Esophagus mucosa (tissue), 1 donor: ENCODE measurements around the gene ATXN7L1. TPM values are rescaled to one million over a fixed set of nuclear protein-coding genes. Genes with fewer than 3 reads are reported as not detected.

Experiments
- ATAC-seq: fragments of 200-7000 bp; cut with Tn5 transposase; one replicate; pipeline ENCODE4 v1.9.1; 2020
- total RNA-seq: library from RNA; stranded (reverse); gene quantifications from one replicate; pipeline ENCODE4 v1.2.4, GENCODE V29; 2023
- donor health status: DM: yes; HTN: yes; CAD: no.

Gene ATXN7L1
- total RNA-seq, 1 donor from 2014 or later = 9.2 TPM

GRCh38 chr7:105580022-105580740 is 296.2 kb downstream of the ATXN7L1 start:
- no peak for ATAC-seq

DNA sequence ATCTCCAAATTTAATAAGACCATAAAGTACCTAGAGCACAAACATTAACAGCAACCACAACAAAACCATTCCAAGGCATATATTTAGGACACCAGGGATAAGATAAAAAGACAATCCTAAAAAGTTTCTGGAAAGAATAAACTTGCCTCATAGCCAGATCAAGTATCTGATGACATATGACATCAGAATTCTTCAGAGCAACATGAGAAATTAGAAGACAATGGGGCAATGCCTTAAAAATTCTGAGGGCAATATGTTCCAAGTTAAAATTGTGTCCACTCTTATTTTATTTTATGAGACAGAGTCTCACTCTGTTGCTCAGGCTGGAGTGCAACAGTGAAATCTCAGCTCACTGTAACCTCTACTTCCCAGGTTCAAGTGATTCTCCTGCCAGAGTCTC is 297.9 kb downstream of the ATXN7L1 start:
- no peak for ATAC-seq

DNA sequence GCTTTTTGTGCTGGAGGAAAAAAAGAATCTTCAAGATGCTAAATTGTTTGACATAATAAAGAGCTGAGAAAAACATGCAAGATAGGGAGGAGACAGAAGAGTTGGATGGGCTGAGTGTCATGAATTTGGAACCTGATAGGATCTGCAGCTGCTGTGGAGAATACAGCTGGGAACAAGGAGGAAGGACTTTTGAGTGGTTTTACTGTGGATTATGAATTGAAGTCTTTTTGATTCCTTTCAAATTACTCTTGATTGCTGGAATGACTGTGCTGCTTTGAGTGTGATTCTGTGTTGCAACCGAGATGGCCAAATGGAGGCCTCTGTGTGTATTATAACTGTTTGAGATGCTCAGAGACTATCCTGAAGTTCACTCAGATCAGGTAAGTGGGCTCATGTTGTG is 299.1 kb downstream of the ATXN7L1 start:
- no peak for ATAC-seq

DNA sequence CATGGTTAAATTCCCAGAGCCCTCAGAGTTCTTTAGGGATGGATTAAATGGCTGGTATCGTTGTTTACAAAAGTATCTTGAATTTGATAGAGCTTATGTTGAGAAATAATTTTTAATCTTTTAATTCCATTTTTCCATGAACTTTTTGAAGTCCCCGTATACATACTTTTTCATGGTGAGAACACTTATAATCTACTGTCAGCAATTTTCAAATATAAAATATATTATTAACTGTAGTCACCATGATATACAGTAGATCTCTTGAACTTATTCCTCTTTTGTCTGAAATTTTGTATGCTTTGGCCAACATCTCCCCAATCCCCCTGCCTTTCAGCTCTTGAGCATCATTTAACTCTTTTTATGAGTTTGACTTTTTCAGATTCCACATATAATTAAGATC is 304.5 kb downstream of the ATXN7L1 start:
- ATAC-seq = no peak

DNA sequence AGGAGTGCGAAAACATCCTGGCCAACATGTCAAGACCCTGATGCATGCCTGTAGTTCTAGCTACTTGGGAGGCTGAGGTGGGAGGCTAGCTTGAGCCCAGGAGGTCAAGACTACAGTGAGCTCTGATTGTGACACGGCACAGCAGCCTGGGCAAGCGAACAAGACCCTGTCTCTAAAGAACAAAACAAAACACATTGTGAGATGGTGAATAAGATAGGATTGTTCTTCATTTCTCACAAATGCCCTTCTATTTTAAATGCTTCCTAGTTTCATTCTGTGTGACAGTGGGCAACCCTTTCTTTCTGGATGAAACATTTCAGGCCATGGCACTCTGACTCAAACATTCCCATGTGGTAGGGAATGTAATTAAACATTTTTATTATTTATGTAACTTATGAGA is 308.6 kb downstream of the ATXN7L1 start:
- ATAC-seq = no peak

DNA sequence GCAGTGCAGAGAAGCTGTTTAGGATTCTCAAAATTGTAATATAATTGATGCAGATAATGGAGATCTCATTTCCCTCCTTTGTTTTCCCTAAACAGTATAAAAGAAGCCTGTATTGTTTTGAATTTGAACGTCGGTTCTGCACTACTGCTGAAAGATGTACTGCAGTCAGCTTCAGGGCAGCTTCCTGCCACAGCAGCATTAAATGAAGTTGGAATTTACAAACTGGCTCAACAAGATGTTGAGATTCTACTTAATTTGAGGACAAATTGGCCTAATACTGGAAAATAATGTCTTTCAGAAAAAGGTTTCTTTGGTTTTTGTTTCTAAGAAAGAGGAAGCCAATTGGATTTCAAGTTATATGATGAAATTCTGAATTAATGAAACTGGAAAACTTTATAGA is 309.4 kb downstream of the ATXN7L1 start:
- no peak for ATAC-seq

GRCh38 chr7:105565190-105565589 is 311.2 kb downstream of the ATXN7L1 start:
- ATAC-seq = no peak

GRCh38 chr7:105559926-105560325 is 316.5 kb downstream of the ATXN7L1 start:
- no peak for ATAC-seq

Other genes starting within 250 kb of the ATXN7L1 start
- gene CDHR3, start 86.7 kb upstream of the ATXN7L1 start, total RNA-seq = 1.00 TPM
- 131 TPM for gene SYPL1, start 235.7 kb upstream of the ATXN7L1 start, total RNA-seq